OCI-LY3 (cell line): ENCODE data around the gene PLA2G4D.

ENCODE experiments used
- EZH2phosphoT487 ChIP-seq: fragments of 200-600 bp; shearing (Covaris generic); IDR thresholded peaks from 2 replicates; pipeline ENCODE4 v1.6.1; 2018; ENCODE audit warnings: antibody characterized with exemption, mixed run types, low read depth
- TF ChIP-seq, protein P1 (sequence below): fragments of 200-600, 300-600 bp; sonication (generic); IDR thresholded peaks from 2 replicates; pipeline ENCODE4 v1.5.1; 2014; ENCODE audit warnings: antibody characterized with exemption, low read length, low read depth

DNA sequence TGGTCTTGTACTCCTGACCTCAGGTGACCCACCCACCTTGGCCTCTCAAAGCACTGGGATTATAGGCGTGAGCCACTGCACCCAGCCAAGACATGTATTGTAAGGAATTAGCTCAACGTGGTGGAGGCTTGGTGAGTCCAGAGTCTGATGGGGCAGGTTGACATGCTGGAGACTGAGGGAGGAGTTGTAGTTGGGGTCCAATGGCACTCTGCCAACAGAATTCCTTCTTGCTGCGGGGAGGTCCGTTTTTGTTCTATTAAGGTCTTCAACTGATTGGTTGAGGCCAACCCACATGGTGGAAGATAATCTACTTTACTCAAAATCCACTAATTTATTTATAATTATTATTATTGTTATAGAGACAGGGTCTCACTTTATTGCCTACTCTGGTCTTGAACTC, 30.1 kb downstream of the PLA2G4D start:
- TF ChIP-seq, protein P1, sequence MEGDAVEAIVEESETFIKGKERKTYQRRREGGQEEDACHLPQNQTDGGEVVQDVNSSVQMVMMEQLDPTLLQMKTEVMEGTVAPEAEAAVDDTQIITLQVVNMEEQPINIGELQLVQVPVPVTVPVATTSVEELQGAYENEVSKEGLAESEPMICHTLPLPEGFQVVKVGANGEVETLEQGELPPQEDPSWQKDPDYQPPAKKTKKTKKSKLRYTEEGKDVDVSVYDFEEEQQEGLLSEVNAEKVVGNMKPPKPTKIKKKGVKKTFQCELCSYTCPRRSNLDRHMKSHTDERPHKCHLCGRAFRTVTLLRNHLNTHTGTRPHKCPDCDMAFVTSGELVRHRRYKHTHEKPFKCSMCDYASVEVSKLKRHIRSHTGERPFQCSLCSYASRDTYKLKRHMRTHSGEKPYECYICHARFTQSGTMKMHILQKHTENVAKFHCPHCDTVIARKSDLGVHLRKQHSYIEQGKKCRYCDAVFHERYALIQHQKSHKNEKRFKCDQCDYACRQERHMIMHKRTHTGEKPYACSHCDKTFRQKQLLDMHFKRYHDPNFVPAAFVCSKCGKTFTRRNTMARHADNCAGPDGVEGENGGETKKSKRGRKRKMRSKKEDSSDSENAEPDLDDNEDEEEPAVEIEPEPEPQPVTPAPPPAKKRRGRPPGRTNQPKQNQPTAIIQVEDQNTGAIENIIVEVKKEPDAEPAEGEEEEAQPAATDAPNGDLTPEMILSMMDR = no peak
- no peak for TF ChIP-seq EZH2phosphoT487
